H1 (cell line): ENCODE results near the gene BSCL2. TPM values are rescaled to one million over a fixed set of nuclear protein-coding genes. Genes with fewer than 3 reads are reported as not detected.

Source experiments
- CTCF ChIA-PET: fragments of 300-600 bp; sonication (Branson Sonifier 250); formaldehyde crosslinking; loops from one replicate; lab custom pipeline; 2021; ENCODE audit not compliant: partially characterized antibody; lab: Charles Lee
- POLR2A ChIA-PET: fragments of 300-600 bp; sonication (Branson Sonifier 250); formaldehyde crosslinking; loops from one replicate; lab custom pipeline; 2021; ENCODE audit warnings: inconsistent platforms; ENCODE audit not compliant: partially characterized antibody; lab: Charles Lee
- DNase-seq, 2 experiments: peaks; one replicate each; pipeline versions ENCODE4 v3.0.0 to v3.0.0-alpha.2; 2010 to 2022; ENCODE audit warnings: low spot score in 2 of 2, low read depth in 1 of 2, mixed read lengths in 1 of 2
- FAIRE-seq: peaks from 2 replicates; lab custom pipeline; 2011; peaks lifted over from hg19 to GRCh38; lab: Jason Lieb, UNC
- H2AFZ ChIP-seq: 2 replicates; pipeline ENCODE4 v1.8.1; 2012; ENCODE audit warnings: low read length, inconsistent platforms
- H2AK5ac ChIP-seq: 2 replicates; pipeline ENCODE4 v1.6.1; 2013; ENCODE audit warnings: low read depth, low read length
- H2BK120ac ChIP-seq: replicated peaks from 2 replicates; pipeline ENCODE3; 2013; ENCODE audit warnings: low read depth, low read length, inconsistent platforms
- H2BK12ac ChIP-seq: 2 replicates; pipeline ENCODE4 v1.6.1; 2013; ENCODE audit warnings: low read depth, low read length
- H2BK15ac ChIP-seq: 2 replicates; pipeline ENCODE4 v1.6.1; 2013; ENCODE audit warnings: low read length
- H2BK20ac ChIP-seq: 2 replicates; pipeline ENCODE4 v1.6.1; 2013; ENCODE audit warnings: low read length
- H2BK5ac ChIP-seq: 2 replicates; pipeline ENCODE4 v1.6.1; 2013; ENCODE audit warnings: low read depth, low read length
- H3K14ac ChIP-seq: 2 replicates; pipeline ENCODE4 v1.6.1; 2013; ENCODE audit warnings: inconsistent platforms; ENCODE audit not compliant: insufficient read length
- H3K18ac ChIP-seq: 2 replicates; pipeline ENCODE4 v1.6.1; 2013; ENCODE audit warnings: low read length; ENCODE audit errors: extremely low read depth
- H3K23ac ChIP-seq: 2 replicates; pipeline ENCODE4 v1.6.1; 2013; ENCODE audit warnings: inconsistent platforms; ENCODE audit not compliant: insufficient read length
- H3K23me2 ChIP-seq: 2 replicates; pipeline ENCODE4 v1.6.1; 2013; ENCODE audit warnings: low read depth, low read length
- H3K27ac ChIP-seq: 2 replicates; pipeline ENCODE4 v1.6.1; 2011; ENCODE audit warnings: low read depth, low read length, inconsistent platforms
- H3K27me3 ChIP-seq, 4 experiments: replicated peaks in 1 of 4; 1 replicate in 1 of 4; 2 replicates in 3 of 4; pipeline versions ENCODE4 v1.6.1 to v1.8.1; 2011 to 2013; ENCODE audit warnings: low read length in 3 of 4, mild to moderate bottlenecking in 3 of 4, inconsistent platforms in 2 of 4, mixed read lengths in 2 of 4, moderate library complexity in 1 of 4; ENCODE audit not compliant: control insufficient read depth in 3 of 4, insufficient read depth in 3 of 4; ENCODE audit errors: extremely low read depth in 1 of 4
- H3K36me3 ChIP-seq, 4 experiments: 2 replicates each; pipeline versions ENCODE4 v1.6.1 to v1.8.1; 2011 to 2013; ENCODE audit warnings: mild to moderate bottlenecking in 4 of 4, low read length in 3 of 4, moderate library complexity in 2 of 4, control low read depth in 1 of 4, inconsistent platforms in 1 of 4; ENCODE audit not compliant: insufficient read depth in 4 of 4, control insufficient read depth in 2 of 4
- H3K4ac ChIP-seq: replicated peaks from 2 replicates; pipeline ENCODE3; 2013; ENCODE audit warnings: low read length, low read depth, mixed read lengths, inconsistent platforms; ENCODE audit not compliant: insufficient read length
- H3K4me1 ChIP-seq, 4 experiments: replicated peaks in 1 of 4; 1 replicate in 1 of 4; 2 replicates in 3 of 4; pipeline versions ENCODE4 v1.6.1 to v1.8.1; 2011 to 2013; ENCODE audit warnings: low read length in 3 of 4, inconsistent platforms in 2 of 4, mixed read lengths in 1 of 4; ENCODE audit not compliant: insufficient read depth in 4 of 4, control insufficient read depth in 3 of 4
- H3K4me2 ChIP-seq, 2 experiments: 2 replicates each; pipeline versions ENCODE4 v1.6.1 to v1.8.1; 2011 to 2013; ENCODE audit warnings: low read depth in 2 of 2, low read length in 2 of 2, control low read depth in 1 of 2, inconsistent platforms in 1 of 2, mild to moderate bottlenecking in 1 of 2; ENCODE audit not compliant: insufficient read depth in 1 of 2
- H3K4me3 ChIP-seq, 4 experiments: fragments of 200-600, 300-600 bp in 1 of 4; sonication (generic), shearing (Covaris generic), sonication (Bioruptor Twin) in 1 of 4; 2 replicates each; pipeline versions ENCODE4 v1.5.1 to v1.8.1; 2011 to 2016; ENCODE audit warnings: low read length in 4 of 4, low read depth in 3 of 4, control low read depth in 2 of 4, inconsistent platforms in 2 of 4, mild to moderate bottlenecking in 2 of 4, mixed read lengths in 1 of 4, moderate library complexity in 1 of 4; ENCODE audit not compliant: insufficient read depth in 2 of 4; ENCODE audit errors: extremely low read depth in 1 of 4
- H3K56ac ChIP-seq: replicated peaks from 2 replicates; pipeline ENCODE3; 2013; ENCODE audit warnings: low read depth, mild to moderate bottlenecking, mixed read lengths, low read length, inconsistent platforms; ENCODE audit not compliant: insufficient read length
- H3K79me1 ChIP-seq: 2 replicates; pipeline ENCODE4 v1.6.1; 2013; ENCODE audit warnings: low read depth, low read length, control low read depth
- H3K79me2 ChIP-seq, 2 experiments: 2 replicates each; pipeline versions ENCODE4 v1.6.1 to v1.8.1; 2012 to 2013; ENCODE audit warnings: low read length in 2 of 2, mild to moderate bottlenecking in 2 of 2, inconsistent platforms in 1 of 2; ENCODE audit not compliant: insufficient read depth in 2 of 2, control insufficient read depth in 1 of 2
- H3K9ac ChIP-seq, 4 experiments: replicated peaks in 1 of 4; 1 replicate in 1 of 4; 2 replicates in 3 of 4; pipeline versions ENCODE4 v1.6.1 to v1.8.1; 2011 to 2013; ENCODE audit warnings: low read depth in 3 of 4, low read length in 3 of 4, control low read depth in 2 of 4, mild to moderate bottlenecking in 2 of 4, moderate library complexity in 2 of 4, inconsistent platforms in 1 of 4; ENCODE audit errors: extremely low read depth in 1 of 4
- H3K9me3 ChIP-seq, 2 experiments: 2 replicates each; pipeline versions ENCODE4 v1.6.1 to v1.8.1; 2012 to 2013; ENCODE audit warnings: mild to moderate bottlenecking in 2 of 2, moderate library complexity in 2 of 2, control low read depth in 1 of 2, inconsistent platforms in 1 of 2, low read depth in 1 of 2, low read length in 1 of 2, mixed read lengths in 1 of 2; ENCODE audit not compliant: insufficient read depth in 2 of 2
- H4K20me1 ChIP-seq, 2 experiments: replicated peaks in 1 of 2; 2 replicates each; pipeline versions ENCODE3 to v1.8.1; 2011 to 2013; ENCODE audit warnings: inconsistent platforms in 2 of 2, low read length in 2 of 2, mild to moderate bottlenecking in 1 of 2; ENCODE audit not compliant: insufficient read depth in 2 of 2, control insufficient read depth in 1 of 2
- H4K5ac ChIP-seq: 2 replicates; pipeline ENCODE4 v1.6.1; 2013; ENCODE audit warnings: low read length, low read depth, mixed read lengths, inconsistent platforms; ENCODE audit not compliant: insufficient read length
- H4K8ac ChIP-seq: 2 replicates; pipeline ENCODE4 v1.8.0; 2013; ENCODE audit warnings: mild to moderate bottlenecking, moderate library complexity, low read length, inconsistent platforms; ENCODE audit not compliant: insufficient read depth; ENCODE audit errors: extremely low read depth
- H4K91ac ChIP-seq: replicated peaks from 2 replicates; pipeline ENCODE3; 2013; ENCODE audit warnings: low read length, mixed read lengths, inconsistent platforms; ENCODE audit not compliant: insufficient read length
- EGR1 ChIP-seq: IDR thresholded peaks from 2 replicates; pipeline ENCODE4 v1.6.1; 2011; ENCODE audit warnings: low read depth, low read length, borderline replicate concordance
- FOSL1 ChIP-seq: IDR thresholded peaks from 2 replicates; pipeline ENCODE4 v1.6.1; 2011; ENCODE audit warnings: mild to moderate bottlenecking, low read depth, low read length, moderate library complexity; ENCODE audit not compliant: insufficient read depth
- GABPA ChIP-seq: IDR thresholded peaks from 2 replicates; pipeline ENCODE4 v1.6.1; 2011; ENCODE audit warnings: mild to moderate bottlenecking, low read length, moderate library complexity, borderline replicate concordance; ENCODE audit not compliant: insufficient read depth
- KDM4A ChIP-seq: IDR thresholded peaks from one replicate; pipeline ENCODE4 v1.7.1; 2012; ENCODE audit warnings: low read depth, mild to moderate bottlenecking, moderate library complexity, low read length, inconsistent platforms; ENCODE audit not compliant: severe bottlenecking
- SAP30 ChIP-seq: fragments of 300-600 bp; sonication (generic); IDR thresholded peaks from 2 replicates; pipeline ENCODE4 v1.7.1; 2012; ENCODE audit warnings: low read length, moderate library complexity, mild to moderate bottlenecking, inconsistent platforms; ENCODE audit not compliant: insufficient read depth, insufficient replicate concordance
- SP4 ChIP-seq: IDR thresholded peaks from 2 replicates; pipeline ENCODE4 v1.6.1; 2012; ENCODE audit warnings: low read length, inconsistent platforms
- TAF1 ChIP-seq: IDR thresholded peaks from 2 replicates; pipeline ENCODE4 v1.6.1; 2011; ENCODE audit warnings: mild to moderate bottlenecking, low read depth, low read length
- WGBS, 2 experiments: shearing (Covaris generic) in 1 of 2; methylation state at CpG; one replicate each; pipeline versions ENCODE4 v1.1.6 to v1.1.7; 2013 to 2015; ENCODE audit warnings: low lambda C conversion rate in 2 of 2, mixed read lengths in 2 of 2, inconsistent platforms in 1 of 2, low coverage in 1 of 2, missing lambda C conversion rate in 1 of 2; ENCODE audit not compliant: insufficient replicate concordance in 2 of 2, insufficient coverage in 1 of 2, insufficient read length in 1 of 2; ENCODE audit errors: extremely low coverage in 1 of 2, missing lambda C conversion rate in 1 of 2; 5-methylcytosine and 5-hydroxymethylcytosine counted together
- polyA plus RNA-seq, 7 experiments: library from polyadenylated mRNA; depleted of rRNA in 3 of 7; stranded (reverse) in 5 of 7; unstranded in 2 of 7; fragments of >200 nt in 5 of 7; fragments of 200-250 nt in 2 of 7; gene quantifications; 1 replicate in 5 of 7; 2 replicates in 1 of 7; 4 replicates in 1 of 7; pipeline versions ENCODE4 v1.2.1 to v1.2.3, GENCODE V29; 2011 to 2013; ENCODE audit warnings: missing spikeins in 2 of 7, mixed read lengths in 2 of 7
- total RNA-seq: library from RNA; stranded (reverse); fragmentation: NEBNext Ultra II Directional; extraction: Animal tissue kit (Norgen Biotek cat#: 25700); gene quantifications from 2 replicates; pipeline ENCODE4 v1.2.1, GENCODE V29; 2021
- TF ChIP-seq, protein P1 (sequence below): IDR thresholded peaks from 2 replicates; pipeline ENCODE4 v1.6.1; 2012; ENCODE audit warnings: inconsistent platforms
- TF ChIP-seq, protein P2 (sequence below): IDR thresholded peaks from 2 replicates; pipeline ENCODE4 v1.6.1; 2012; ENCODE audit warnings: inconsistent platforms

Gene BSCL2
- total and polyA plus RNA-seq, 2 of the 8 experiments (the other 6 are each of a cell fraction or from before 2014, with no cell fraction given): 59.5 to 264 TPM

DNA sequence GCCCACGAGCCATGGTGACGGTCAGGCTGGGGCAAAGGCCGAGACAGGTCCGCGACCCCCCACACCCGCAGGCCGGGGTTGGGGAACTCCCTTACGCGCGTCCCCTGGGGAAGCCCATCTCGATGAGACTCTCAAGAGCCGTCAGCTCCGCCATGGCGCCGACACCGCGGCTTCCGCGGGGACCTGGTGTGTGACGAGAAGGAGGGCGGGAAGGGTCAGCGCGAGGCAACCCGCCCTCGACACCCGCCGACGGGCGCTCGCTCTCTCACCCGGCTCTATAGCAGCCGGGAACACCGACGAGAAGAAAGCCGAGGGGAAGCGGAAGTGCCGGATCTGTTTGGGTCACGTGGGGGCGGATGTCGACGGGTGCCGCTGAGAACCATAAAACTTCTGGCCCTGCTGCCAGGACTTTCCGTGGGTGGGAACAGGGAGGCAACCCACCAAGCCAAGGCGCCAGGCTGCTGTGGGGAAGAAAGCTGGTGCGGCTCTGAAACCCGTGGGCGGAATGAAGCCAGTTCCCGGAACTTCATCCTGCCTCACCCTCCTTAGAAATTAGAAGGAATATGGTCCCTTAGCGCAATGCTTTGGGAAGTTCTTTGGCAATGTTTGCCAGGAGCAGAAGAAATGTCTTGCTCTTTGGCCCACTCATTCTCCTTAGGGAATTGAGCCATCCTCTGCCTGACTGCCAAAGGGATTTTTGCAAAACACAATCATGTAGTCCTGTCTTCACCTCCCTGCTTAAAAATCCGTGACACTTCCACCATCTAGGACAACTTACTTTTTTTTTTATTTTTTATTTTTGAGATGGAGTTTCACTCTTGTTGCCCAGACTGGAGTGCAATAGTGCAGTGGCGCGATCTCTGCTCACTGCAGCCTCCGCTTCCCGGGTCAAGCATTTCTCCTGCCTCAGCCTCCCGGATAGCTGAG, 28.2 kb downstream of the BSCL2 start, which contains the start of gene UBXN1:
Gene UBXN1 (minus strand): TSS at position 304 of the 927 bp plus-strand sequence. CDS start 150 bp downstream, at position 154.
- Histone ChIP-seq H3K4me3 (peak within 1 kb of the TSS; percentile 78 to 98 (median 88)), H2AK5ac (no peak within 1 kb of the TSS), H3K4ac (no peak within 1 kb of the TSS), H2AFZ (peak within 1 kb of the TSS; percentile 93; the same call in 1 of the 2 replicates), H3K36me3 (peaks cover 5 to 22% (median 7%) of the 10 kb centered on the region in 4 experiments; a peak in 5 of 8 replicates), H2BK5ac (peak within 1 kb of the TSS; percentile 91), H3K23ac (no peak within 1 kb of the TSS), H4K20me1 (peaks cover 0 to 1% of the 10 kb centered on the region in 2 experiments), H3K23me2 (peaks cover 3% of the 10 kb centered on the region; the same call in 1 of the 2 replicates), H3K27me3 (no peaks in the 10 kb centered on the region), H3K27ac (peak within 1 kb of the TSS; percentile 68), H2BK15ac (no peak within 1 kb of the TSS), H2BK20ac (no peak within 1 kb of the TSS), H3K79me2 (peaks cover 0 to 14% of the 10 kb centered on the region in 2 experiments; a peak in 2 of 4 replicates), H3K56ac (peak within 1 kb of the TSS; percentile 40), H4K8ac (peak within 1 kb of the TSS; percentile 74), H3K4me2 (peak within 1 kb of the TSS; percentile 74 to 86), H4K5ac (peak within 1 kb of the TSS; percentile 44), H4K91ac (no peak within 1 kb of the TSS), H3K4me1 (peaks cover 2 to 8% (median 4%) of the 10 kb centered on the region in 4 experiments; a peak in 4 of 7 replicates), H3K9ac (peak within 1 kb of the TSS; percentile 77 to 90 (median 88)), H3K79me1 (peaks cover 2% of the 10 kb centered on the region), H3K18ac (peak within 1 kb of the TSS; percentile 75; the same call in 1 of the 2 replicates), H3K9me3 (no peaks in the 10 kb centered on the region), H2BK120ac (no peak within 1 kb of the TSS), H3K14ac (no peak within 1 kb of the TSS), H2BK12ac (no peak within 1 kb of the TSS)
- ChIA-PET POLR2A (interaction anchor here (0.6 to 61.4 kb wide), 6 partner anchors 12 to 177 kb away, joined by 3 to 2041 read pairs (median 5); partner anchors contain the start of genes BSCL2, C11orf98, CSKMT and GANAB), CTCF (interaction anchor here (0.6 to 8.2 kb wide), 6 partner anchors 8 to 28 kb away, joined by 3 to 114 read pairs (median 10); partner anchors contain the start of genes BSCL2, GNG3, LBHD1 and LRRN4CL)
- 12% methylated on average over 53 of the region's 55 CpGs; no CpG with 5 or more reads in 1 of the 2 experiments for WGBS, 2 experiments
- peak in 1 of 2 experiments; percentile 88 for DNase-seq
- no peak for FAIRE-seq
- TF ChIP-seq, protein P1, sequence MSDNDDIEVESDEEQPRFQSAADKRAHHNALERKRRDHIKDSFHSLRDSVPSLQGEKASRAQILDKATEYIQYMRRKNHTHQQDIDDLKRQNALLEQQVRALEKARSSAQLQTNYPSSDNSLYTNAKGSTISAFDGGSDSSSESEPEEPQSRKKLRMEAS: peak; percentile 89
- TF ChIP-seq EGR1: peak; percentile 80
- peak; percentile 67 for TF ChIP-seq KDM4A
- TF ChIP-seq, protein P2, sequence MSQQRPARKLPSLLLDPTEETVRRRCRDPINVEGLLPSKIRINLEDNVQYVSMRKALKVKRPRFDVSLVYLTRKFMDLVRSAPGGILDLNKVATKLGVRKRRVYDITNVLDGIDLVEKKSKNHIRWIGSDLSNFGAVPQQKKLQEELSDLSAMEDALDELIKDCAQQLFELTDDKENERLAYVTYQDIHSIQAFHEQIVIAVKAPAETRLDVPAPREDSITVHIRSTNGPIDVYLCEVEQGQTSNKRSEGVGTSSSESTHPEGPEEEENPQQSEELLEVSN: peak; percentile 73
- TF ChIP-seq FOSL1: no peak
- no peak for TF ChIP-seq SP4
- TF ChIP-seq TAF1: peak; percentile 80
- TF ChIP-seq SAP30: peak; percentile 34
- peak; percentile 82; the same call in 1 of the 2 replicates for TF ChIP-seq GABPA
